ENCODE measurements around the gene LRRTM4.
"Not testable (repeated sequence)": the region's sequence is repeated elsewhere in the genome, so short reads cannot be mapped to it uniquely, and the experiment has no call there.

Gene LRRTM4

DNA sequence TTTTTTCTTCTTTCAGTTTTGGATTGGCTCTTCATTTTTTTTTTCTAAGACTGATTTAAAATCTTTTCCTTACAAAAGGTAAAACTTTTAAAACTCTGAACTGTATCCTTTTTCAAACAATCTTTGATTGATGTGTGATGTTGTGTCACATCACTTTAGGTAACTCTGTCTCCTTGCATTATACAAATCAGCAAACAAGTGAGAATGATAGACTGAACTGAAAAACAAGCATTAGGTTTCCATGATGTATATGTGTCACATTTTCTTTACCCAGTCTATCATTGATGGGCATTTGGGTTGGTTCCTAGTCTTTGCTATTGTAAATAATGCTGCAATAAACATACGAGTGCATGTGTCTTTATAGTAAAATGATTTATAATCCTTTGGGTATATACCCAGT, 655.7 kb downstream of the LRRTM4 start:
- DNase-seq (ENCODE audit: low read depth in 2 of 2) = no peak

DNA sequence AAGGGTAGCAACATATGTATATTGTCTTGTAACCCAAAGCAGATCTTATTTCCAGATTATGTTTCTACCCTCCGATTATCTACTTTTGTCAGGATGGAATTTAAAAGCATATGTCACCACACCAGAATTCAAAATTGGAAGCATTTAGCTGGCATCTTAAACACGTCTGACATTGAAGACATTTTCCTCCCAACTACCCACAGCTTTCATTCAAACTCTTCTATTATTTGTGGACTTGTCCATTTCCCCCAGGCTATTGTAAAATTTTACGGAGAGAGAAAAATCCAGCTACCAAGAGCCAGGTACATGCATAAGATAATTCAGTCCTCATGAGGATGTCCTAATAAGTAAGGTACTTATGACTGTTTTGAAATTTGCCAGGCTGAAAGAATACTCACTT, 659.3 kb downstream of the LRRTM4 start:
- no peak for DNase-seq (ENCODE audit: low read depth in 2 of 2)

DNA sequence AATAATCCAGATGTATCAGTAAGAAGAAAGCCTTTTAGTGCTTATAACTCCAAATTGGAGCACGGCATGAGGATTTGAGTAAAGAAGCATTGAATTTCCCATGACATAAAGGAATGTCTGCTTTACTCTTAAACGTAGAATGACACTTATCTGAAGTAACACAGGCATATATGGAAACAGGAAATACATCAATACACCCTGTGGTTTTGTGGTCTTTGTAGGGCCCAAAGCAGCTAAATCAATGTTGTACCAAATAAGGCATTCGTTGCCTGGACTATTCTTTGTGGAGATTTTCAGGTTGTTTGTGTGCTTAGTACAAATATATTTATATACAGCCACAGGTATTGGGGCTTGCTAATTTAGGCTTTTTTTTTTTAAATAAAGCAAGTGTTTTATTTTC, 660.5 kb downstream of the LRRTM4 start:
- no peak for DNase-seq (ENCODE audit: low read depth in 2 of 2)

DNA sequence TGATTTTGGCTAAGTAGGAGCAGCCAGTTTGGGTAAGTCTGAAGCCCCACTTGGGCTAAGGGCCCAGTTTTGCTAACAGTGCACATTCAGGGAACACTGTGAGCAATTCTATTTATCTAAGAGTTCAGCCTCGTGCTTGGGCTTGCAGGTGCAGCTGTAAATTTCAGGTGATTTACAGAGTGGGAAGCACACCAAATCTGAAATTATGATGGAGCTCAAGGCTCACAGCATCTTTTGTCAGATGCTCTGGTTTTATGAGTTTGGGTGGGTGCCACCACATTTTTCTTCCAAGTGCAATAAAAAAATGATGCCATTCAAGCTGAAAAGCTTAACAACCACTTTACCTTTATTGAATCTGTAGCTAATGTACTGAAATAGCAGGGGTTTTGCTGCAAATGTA, 671.2 kb downstream of the LRRTM4 start:
- no peak for DNase-seq (ENCODE audit: low read depth in 2 of 2)

DNA sequence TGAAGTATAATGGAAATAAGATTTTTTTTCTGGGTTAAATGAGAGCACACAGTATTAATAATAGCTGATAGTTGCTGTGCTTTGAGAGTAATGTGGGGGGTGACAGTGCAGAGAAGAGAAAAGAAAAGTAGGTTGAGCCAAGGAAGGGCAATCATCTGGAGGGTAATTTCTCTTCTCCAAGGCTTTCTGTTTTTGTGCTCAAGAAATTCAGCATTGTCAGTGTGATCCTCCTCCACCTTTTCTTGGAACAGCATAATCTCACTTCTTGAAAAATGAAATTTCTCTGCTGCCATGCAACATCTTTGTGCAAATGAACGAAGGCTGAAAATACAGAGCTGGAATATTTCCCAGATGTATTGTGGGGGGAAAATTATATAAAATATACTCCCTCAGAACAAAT, 673.1 kb downstream of the LRRTM4 start:
- DNase-seq (ENCODE audit: low read depth in 2 of 2) = no peak

DNA sequence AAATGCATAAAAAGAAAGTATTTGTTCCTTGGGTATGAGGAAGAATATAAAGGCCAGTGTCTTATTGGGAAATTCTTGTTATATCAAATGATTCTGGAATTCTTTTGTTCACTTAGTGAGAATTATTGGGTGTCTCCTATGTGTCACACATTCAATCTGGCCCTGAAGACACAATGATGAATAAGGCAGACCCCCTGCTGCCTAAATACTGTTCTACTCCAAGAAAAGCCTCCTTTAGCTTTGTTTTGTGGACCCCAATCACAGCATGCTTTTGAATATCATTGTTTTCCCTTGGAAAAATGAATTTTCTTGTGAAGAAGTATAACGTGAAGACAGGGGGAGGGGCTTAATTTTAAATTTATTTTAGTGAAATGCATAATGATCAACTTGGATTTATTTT, 682.4 kb downstream of the LRRTM4 start:
- DNase-seq (ENCODE audit: low read depth in 2 of 2) = no peak

DNA sequence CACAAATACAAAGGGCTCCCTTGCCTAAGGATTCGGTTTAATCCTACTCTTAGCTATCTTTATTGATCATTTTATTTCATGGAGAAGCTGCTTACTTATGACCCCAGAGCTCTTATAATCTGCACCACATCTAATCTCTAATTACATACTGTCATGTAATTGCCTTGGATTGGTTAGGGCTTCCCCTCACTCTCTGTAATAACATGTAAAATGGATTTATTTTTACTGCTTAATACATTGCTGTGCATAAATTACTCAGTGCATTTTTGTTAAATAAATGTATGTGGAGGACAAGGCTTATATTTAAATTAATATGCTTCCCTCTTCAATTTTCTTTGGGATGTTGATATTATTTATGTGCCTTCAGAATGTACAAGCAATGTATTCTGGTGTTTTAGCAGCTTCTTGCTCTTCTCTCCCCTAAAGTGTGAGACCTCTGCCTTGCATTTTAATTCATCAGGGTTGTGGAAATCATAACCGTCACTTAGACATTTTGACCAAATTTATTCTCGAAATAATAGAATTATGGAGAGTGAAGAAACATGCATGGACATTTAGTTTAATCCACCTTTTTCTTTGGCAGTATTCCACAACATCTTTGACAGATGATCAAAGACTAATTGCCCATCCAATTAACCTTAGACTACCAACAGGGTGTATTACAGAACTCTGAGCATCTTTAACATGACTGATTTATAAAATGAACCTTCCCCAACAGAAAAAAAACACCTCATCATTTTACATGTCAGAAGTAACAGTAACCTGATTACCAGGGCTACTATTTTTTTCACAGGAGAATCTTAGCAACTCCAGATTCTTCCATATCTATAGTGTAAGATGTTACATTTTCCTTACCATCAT, 692.6 kb downstream of the LRRTM4 start:
- no peak for DNase-seq (ENCODE audit: low read depth in 2 of 2)

DNA sequence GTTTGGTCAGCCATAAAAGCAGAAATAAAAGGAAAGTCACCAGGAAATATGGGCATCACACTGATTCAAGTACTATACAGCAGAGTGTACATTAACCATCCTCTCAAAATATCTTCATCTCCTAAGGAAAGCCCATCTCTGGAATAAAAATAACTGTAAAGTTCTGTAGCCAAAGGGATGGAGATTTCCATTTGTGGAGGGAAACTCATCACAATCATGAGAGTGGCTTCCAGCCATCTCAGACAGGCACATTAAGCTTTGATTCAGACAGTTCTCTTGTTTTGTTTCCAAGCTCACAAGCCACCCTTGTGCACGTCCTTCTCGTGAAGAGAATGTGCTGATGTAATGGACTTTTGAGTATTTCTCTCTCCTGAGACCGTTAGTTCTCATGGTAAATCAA, 695.5 kb downstream of the LRRTM4 start:
- no peak for DNase-seq (ENCODE audit: low read depth in 2 of 2)

DNA sequence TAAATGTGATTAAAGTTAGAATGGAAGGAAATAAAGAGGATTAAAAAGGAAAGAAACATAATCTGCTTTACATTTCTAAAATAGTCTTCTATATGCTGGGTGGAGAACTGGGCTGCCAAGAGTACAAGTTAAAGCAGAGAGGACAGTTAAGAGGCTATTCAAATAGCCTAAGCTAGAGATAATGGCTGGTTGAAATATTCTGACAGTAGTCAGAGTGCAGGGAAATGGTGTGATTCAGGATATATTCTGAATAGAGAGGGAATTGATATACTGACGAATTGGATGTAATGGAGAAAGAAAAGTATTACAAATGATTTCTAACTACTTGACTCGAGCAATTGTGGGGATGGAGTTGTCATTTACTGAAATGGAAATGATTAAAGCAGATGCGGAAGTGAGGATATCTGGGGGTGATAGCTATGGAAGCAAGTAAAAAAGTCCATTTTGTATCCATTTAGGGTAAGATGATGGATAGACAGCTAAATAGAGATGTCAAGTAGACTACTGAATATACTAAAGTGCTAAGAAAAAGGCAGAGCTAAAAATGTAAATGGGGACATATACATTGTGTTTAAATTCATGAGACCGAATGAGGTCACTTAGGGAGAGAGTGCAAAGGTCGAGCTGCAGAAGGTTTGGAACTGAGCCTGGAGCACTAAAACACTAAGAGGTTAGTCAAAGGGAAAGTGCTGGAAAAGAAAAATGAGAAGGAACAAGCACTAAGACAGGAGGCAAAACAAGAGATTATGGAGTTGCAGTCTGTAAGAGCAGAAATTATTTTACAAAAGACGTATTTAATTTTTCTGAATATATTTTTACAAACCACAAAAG, 696.8 kb downstream of the LRRTM4 start:
- no peak for DNase-seq (ENCODE audit: low read depth in 2 of 2)

DNA sequence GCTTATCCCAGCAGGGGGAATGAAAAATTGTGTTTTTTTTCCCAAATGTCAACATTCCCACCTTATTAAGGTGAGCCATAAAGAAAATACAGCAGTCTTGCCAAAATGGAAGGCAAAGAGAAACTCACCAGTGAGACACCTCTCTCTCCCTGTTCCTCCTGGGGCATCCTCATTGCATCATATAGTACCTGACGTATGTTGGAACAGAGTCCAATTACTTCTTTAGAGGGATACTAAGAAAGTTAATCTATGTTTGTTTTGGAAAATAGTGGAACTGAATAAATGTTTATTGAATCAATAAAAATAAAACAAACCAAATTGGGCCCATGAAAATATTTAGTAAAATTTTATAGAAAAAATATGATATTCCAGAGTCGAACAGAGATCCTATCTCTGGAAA, 700.4 kb downstream of the LRRTM4 start:
- no peak for DNase-seq (ENCODE audit: low read depth in 2 of 2)

DNA sequence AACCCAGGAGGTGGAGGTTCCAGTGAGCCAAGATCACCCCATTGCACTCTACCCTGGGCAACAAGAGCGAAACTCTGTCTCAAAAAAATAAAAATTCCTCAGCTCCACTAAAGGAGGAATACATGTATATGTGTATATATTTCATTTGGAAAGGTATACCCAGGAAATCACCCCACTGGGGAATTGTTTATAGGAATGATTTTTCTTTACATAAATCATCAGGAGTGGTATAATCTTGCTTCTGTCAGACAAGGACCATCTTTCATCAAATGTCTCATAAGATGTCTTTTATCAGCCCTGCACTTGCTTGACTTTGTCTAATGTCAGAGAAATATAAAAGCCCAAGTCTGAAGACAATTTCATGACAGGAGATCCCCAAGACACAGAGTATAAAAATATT, 709.1 kb downstream of the LRRTM4 start:
- DNase-seq (ENCODE audit: low read depth in 2 of 2) = no peak

DNA sequence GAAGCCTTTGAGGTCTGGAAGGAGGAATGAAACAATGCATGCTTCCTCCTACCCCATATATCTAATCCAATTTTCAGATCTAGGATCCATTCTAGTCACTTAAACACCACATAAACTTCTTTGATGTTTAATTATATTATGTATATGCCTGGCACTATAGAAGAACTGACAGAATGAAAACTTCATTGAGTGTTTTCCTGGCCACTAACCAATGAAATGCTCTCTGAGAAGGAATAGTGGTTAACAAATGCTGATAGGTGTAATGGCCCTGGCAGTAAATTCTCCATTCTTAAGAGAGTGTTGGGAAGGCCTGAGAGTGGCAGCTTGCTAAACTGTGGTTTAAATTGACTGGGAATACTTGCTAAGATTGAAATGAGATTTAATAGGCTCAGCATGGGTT, 710.0 kb downstream of the LRRTM4 start:
- no peak for DNase-seq (ENCODE audit: low read depth in 2 of 2)

DNA sequence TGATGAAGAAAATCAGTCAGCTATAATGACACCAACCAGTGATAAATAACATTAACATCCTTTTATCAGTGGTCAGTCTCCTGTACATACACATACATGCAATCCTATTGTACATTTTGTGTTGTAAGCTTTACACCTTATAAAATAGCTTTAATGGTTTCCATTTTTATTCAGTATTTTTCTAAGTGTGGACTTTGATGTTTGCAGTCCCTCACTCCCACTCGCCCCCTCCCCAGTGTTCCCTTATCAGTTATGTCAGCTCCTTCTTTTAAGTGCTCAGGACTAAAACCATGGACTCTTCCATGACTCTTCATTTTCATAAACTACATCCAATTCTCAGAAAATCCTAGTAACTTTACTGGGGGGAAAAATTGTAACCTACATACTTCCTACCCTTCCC, 713.0 kb downstream of the LRRTM4 start:
- DNase-seq (ENCODE audit: low read depth in 2 of 2) = no peak

DNA sequence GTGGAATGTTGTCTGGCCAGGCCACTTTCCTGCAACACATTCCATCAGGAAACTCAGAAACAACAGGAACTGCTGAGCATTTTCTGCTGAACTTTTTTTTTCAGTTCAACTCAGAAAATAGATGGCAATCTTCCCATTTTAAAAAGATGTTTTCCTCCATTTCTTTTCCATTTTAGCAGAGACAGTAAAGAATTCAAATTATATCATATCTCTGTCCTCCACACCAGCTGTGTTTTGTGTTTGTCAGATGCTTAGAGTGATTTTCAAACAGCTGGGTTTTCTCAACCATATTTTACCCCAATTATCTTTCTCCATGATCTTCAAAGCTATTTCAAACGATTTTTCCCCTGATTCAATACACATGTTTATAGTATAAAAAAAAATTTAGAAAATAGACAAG, 713.4 kb downstream of the LRRTM4 start:
- DNase-seq (ENCODE audit: low read depth in 2 of 2) = no peak

DNA sequence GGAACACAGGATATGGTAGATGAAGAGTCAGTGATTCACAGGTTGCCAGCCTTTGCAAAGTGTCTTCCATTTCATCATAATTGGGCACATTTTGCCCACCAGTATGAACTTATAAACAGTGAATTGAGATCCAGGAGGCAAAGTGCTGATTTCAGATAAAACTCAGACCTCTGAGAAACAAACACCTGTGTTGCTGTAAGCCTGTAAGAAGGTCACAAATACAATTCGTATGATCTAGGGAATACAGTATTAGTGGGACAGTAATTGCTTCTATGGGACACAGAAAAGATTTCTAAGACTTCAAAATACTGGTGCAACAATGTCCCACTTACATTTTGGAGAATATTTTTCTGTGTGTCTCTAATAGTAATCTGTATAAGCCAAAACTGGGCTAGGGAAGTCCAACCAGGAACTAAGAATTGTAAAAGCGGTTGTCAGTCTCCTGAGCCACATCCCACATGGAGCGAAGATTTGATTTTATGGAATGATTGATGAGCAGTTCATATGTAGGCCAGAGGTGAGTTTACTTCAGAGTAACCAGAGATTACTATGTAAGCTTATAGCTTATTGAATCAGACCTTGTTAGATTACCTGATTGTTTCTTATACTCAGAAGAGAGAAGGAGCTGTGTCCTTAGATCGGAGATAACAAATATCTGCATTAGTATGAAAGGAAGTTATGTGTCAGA, 728.4 kb downstream of the LRRTM4 start:
- no peak for DNase-seq (ENCODE audit: low read depth in 2 of 2)

DNA sequence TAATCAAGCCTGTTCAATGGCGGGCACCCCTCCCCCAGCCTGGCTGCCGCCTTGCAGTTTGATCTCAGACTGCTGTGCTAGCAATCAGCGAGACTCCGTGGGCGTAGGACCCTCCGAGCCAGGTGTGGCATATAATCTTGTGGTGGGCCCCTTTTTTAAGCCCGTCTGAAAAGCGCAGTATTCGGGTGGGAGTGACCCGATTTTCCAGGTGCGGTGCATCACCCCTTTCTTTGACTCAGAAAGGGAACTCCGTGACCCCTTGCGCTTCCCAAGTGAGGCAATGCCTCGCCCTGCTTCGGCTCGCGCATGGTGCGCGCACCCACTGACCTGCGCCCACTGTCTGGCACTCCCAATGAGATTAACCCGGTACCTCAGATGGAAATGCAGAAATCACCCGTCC, 740.9 kb downstream of the LRRTM4 start:
- not testable (repeated sequence) for DNase-seq (ENCODE audit: low read depth in 2 of 2)

DNA sequence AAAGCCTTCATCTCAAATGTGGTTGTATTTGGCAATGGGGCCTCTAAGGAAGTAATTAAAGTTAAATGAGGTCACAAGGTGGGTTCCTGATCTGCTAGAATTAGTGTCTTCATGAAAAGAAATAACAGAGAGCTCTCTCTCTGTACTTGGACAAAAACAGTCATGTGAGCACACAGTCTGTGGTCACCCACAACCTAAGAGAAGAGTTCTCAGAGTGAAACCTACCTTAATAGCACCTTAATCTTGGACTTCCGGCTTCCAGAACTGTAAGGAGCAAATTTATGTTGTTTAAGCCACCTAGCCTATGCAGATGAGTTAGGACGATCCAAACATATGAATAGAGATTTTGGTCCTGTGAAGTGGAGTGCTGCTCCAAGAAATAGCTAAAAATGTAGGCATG, 758.9 kb downstream of the LRRTM4 start:
- DNase-seq (ENCODE audit: low read depth in 2 of 2) = no peak

DNA sequence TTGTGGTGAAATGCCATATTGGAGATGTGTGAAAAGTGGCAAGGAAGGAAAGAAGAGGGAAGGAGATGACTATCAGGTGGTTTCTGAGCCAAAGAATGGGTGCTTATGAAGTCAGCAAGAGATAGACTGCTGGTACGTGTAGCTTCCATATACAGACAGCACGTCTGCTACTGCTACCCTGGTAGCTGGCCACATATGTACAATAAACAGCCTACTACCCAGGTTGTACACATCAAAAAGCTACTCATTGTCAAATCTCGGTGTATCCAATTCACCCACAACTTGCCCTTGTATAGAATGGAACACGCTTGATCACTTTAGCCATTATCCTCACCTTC, 761.8 kb downstream of the LRRTM4 start:
- DNase-seq (ENCODE audit: low read depth in 2 of 2) = no peak

DNA sequence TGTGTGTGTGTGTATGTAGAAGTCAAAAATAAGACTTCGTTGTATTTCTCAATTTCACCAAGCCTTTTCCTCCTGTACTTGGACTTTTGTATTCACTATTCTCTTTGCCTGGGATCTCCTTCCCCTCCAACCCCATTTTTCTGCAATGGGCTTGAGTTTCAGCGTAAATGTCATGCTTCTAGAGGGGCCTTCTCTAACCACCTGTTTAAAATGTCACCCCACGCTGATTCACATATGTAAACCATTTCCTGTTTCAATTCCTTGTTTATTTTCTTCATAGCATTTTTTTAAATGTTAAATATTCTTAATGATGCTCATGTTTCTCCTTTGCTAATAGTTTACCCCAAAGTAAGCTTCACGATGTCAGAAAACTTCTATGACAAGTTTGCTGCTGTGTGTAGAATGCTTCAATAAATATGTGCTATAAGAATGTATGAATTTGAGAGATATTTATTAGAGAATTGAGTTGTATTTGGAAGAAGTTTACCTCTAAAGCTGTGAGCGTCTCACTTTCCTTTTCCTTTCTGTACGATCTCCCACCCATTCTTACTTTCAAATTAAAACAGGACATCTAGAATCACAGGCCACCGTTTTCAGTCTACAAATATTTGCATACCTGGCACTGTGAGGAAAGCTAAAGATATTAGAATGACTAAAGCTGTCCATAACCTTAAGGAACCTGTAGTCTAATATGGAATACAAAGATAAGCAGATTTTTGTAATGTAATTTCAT, 762.4 kb downstream of the LRRTM4 start:
- DNase-seq (ENCODE audit: low read depth in 2 of 2) = no peak

DNA sequence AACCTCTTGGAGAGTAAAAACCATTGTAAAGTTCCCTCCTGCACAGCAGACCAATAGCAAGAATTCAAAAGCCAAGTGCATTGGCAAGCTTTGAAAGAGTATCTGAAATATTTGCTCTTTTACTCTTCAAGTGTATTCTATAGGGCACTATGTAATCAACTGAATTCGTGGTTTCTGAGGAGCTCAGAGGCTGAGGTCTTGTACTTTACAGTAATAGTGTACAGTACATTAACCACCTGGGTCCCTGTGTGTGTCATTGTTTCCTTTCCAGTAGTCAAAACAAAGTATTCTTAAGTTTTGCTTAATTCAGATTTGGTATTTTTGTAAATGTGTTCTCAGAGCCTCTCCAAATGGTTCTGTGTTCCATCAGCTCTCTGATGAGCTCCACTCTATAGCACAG, 769.7 kb downstream of the LRRTM4 start:
- DNase-seq (ENCODE audit: low read depth in 2 of 2) = no peak

DNA sequence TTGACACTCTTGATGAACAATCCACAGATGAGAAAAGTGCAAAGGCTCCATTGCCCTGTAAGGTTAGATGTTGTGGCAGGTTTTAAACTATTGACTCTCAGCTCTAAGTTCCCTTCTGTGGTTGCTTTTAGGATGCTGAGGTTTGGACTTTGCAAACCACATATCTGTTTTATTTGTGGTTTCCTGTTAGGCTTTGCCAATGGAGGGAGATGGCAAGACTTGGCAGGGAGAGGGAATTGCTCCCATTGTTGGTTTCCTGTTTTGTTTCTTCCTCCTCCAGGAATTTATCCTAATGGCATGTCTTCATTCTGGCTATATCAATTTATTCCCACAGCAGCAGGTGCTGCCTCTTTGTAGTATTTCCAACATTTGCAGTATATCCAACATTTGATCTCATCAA, 772.3 kb downstream of the LRRTM4 start:
- DNase-seq (ENCODE audit: low read depth in 2 of 2) = no peak

All from fibroblast of skin of left biceps (primary cell).